Posterior vena cava (tissue), 2 donors: Measurements from ENCODE around the gene IGFBP1. TPM values are rescaled to one million over a fixed set of nuclear protein-coding genes. Genes with fewer than 3 reads are reported as not detected.
A peak's percentile ranks its signal among the peaks of the same experiment; 100 is the strongest.
"Not testable (repeated sequence)": the region's sequence is repeated elsewhere in the genome, so short reads cannot be mapped to it uniquely, and the experiment has no call there.

Experiments
- DNase-seq: peaks from one replicate; pipeline ENCODE4 v3.0.0-alpha.2; 2020; ENCODE audit warnings: low spot score
- intact Hi-C, 2 donors: fragments of 100-400 bp; cut with DNase I; formaldehyde crosslinking; loops; one replicate each; pipeline versions ENCODE4 v1.14.1 to v1.14.2; 2022 to 2023
- total RNA-seq, 2 donors: library from RNA; stranded (reverse); fragmentation: NEBNext Ultra II Directional; extraction: Animal tissue kit (Norgen Biotek cat#: 25700); gene quantifications; one replicate each; pipeline ENCODE4 v1.2.1, GENCODE V29; 2021
- donor health status: DM: yes; HTN: yes; CAD: no.
- donor health status: DM: yes; HTN: yes; CAD: no.

IGFBP1 gene
- total RNA-seq, 2 donors from 2014 or later, result not detected

DNA sequence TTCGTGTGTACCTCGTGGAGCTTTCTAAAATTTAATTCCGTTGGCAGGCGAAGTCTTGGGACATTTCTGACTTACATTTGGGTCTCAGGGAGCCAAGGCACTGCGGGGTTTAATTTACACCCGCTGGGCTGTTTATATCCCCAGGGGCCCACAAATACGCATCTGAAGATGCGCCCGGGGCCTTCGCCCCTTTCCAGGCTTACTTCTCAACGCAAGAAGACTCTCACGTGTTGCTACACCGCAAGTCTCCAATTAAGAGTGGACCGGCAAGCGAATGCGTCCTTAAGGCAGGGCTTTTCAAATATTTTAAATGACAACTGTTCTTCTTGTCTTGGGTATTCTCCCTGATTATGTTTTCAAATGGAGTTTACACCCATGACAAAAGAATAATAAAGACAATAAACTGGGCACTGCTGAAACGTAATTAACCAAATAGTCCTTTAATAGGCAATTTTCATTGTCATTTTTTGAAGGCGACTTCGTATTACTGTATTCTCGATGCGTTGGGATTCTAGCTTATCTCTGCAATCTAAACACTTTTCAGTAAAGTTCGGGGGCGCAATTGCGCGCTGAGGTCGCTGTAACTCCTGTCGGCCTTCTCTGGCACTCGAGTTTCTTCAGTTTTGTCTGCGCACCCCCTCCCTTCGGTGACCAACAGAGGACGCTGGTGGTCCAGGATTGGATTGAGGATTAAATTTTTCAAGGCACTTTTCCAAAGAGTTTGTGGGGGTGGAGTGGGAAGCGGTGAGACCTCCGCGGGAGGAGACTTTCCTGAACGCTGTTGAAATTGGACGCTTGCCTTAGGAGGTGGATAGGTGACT, 33.6 kb downstream of the IGFBP1 start:
- intact Hi-C loops, result loop anchor here (2.0 to 10.0 kb wide), 4 partner anchors 430 to 1259 kb away; no protein-coding TSS in a partner anchor
- peak; percentile 86 for DNase-seq

DNA sequence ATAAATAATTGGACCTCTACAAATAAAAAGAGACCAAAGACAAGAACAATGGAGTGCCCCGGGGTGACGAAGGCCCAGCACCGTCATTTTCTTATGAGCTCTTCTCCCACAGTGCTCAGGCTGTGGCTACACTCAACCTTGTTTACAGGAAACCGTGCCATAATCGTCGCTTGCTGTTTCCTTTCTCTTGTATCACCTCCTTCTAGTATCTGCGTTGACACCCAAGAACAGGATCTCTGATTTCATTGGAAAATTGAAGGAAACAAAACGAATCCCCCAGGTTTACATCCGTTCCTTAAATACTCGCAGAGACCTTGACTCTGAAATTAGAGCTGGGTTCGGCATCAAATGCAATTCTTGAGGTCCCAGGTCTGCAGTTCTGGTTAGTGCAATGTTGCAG, 34.5 kb downstream of the IGFBP1 start:
- intact Hi-C loops, result loop anchor here (2.0 to 10.0 kb wide), 4 partner anchors 429 to 1258 kb away; no protein-coding TSS in a partner anchor
- DNase-seq, result no peak

GRCh38 chr7:45923290-45923689, 35.0 kb downstream of the IGFBP1 start:
- intact Hi-C loops, result loop anchor here (2.0 to 10.0 kb wide), 4 partner anchors 429 to 1258 kb away; no protein-coding TSS in a partner anchor
- peak; percentile 94 for DNase-seq

DNA sequence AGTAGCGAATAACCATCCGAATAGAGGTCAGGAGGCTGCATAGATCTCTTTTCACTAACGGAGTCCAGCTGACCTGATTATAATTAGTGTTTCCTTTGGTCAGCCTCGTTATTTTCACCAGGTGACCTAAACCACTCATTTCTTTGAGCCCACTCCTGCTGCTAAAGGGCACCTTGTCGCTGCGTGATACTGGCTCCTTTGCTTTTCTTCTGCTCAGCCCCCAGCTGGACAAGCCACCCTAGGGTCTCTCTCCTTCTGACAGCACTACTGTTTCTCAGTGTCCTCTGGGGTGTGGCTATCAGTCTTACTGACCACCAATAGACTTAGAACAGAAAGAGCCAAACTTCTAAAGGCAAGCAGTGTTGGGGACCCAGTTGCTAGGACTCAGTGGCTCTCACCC, 35.5 kb downstream of the IGFBP1 start:
- DNase-seq, result no peak
- intact Hi-C loops, result loop anchor here (2.0 to 10.0 kb wide), 4 partner anchors 428 to 1257 kb away; no protein-coding TSS in a partner anchor

GRCh38 chr7:45924283-45924682, 36.0 kb downstream of the IGFBP1 start:
- intact Hi-C loops, result loop anchor here (5.0 to 10.0 kb wide), 3 partner anchors 428 to 1163 kb away; no protein-coding TSS in a partner anchor

DNA sequence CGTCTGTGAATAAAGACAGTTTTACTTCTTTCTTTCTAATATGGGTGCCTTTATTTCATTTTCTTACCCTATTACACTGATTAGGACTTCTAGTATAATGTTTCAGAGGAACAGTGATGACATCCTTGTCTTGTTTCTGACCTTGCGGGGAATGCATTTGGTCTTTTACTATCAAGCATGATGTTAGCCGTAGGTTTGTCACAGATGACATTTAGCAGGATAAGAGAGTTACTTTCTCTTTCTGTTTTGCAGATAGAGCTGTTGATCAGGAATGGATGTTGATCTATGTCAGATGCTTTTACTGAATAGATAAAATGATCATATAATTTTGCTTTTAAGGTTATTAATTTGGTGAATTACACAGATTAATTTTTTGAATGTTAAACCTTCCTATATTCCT, 39.4 kb downstream of the IGFBP1 start:
- intact Hi-C loops, result loop anchor here in 1 of 2 donors (10.0 kb wide), 1 partner anchor 1157 kb away; no protein-coding TSS in a partner anchor
- no peak for DNase-seq

More at GRCh38 chr7:45924283-45924682, 36.0 kb downstream of the IGFBP1 start:
- no peak for DNase-seq

- no peak for DNase-seq
- intact Hi-C loops, result no loop called here
Observed at GRCh38 chr7:45930967-45931366, 42.7 kb downstream of the IGFBP1 start.

- no peak for DNase-seq
- intact Hi-C loops, result no loop called here
Observed at GRCh38 chr7:45937301-45937700, 49.0 kb downstream of the IGFBP1 start.

GRCh38 chr7:45937862-45938261, 49.6 kb downstream of the IGFBP1 start:
- intact Hi-C loops, result no loop called here
- no peak for DNase-seq

GRCh38 chr7:45938626-45939302, 50.5 kb downstream of the IGFBP1 start:
- no peak for DNase-seq
- intact Hi-C loops, result no loop called here

DNA sequence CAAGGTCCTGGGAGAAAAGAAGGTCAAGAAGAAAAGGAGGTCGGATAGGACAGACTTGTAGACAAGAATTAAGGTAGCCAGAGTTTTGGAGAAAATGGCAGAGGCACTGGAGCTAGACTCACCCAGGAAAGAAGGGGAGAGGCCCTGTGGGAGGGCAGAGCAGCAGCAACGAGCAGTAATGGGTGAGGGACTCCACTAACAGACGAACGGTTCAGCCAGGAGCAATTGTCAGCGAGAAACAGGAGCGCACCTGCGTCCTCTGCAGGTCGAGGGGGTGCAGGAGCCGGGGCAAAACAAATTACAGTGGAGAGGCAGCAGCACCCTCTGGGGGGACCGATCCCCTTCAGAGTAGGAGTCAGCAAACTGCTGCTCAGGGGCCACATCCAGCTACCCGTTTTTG, 51.3 kb downstream of the IGFBP1 start:
- DNase-seq, result no peak
- intact Hi-C loops, result no loop called here

DNA sequence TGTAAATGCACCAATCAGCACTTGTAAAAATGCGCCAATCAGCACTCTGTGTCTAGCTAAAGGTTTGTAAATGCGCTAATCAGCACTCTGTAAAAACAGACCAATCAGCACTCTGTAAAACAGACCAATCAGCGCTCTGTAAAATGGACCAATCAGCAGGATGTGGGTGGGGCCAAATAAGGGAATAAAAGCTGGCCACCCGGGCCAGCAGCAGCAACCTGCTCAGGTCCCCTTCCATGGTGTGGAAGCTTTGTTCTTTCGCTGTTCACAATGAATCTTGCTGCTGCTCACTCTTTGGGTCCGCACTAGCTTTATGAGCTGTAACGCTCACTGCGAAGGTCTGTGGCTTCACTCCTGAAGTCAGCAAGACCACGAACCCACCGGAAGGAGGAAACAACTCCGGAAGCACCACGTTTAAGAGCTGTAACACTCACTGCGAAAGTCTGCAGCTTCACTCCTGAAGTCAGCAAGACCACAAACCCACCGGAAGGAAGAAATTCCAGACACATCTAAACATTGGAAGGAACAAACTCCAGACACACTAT, 52.0 kb downstream of the IGFBP1 start:
- intact Hi-C loops, DNase-seq: not testable (repeated sequence)

GRCh38 chr7:45940939-45941338, 52.7 kb downstream of the IGFBP1 start:
- intact Hi-C loops, result no loop called here

More at GRCh38 chr7:45940939-45941338, 52.7 kb downstream of the IGFBP1 start:
- no peak for DNase-seq

Other genes with a start within 250 kb of the IGFBP1 start
- gene CCDC201, start 15.4 kb upstream of the IGFBP1 start, total RNA-seq, result not detected
- gene IGFBP3, start 32.8 kb downstream of the IGFBP1 start, total RNA-seq, result 100 to 1,000 TPM; 147 TPM